Mucosa of descending colon (tissue), 3 donors: ENCODE data around the gene DEXI. TPM values are rescaled to one million over a fixed set of nuclear protein-coding genes. Genes with fewer than 3 reads are reported as not detected.
"Not testable (repeated sequence)": the region's sequence is repeated elsewhere in the genome, so short reads cannot be mapped to it uniquely, and the experiment has no call there.

Experiments used
- ATAC-seq: fragments of 200-7000 bp; cut with Tn5 transposase; one replicate; pipeline ENCODE4 v1.9.1; 2020; ENCODE audit warnings: mild to moderate bottlenecking, moderate library complexity
- DNase-seq, 3 donors: peaks; one replicate each; pipeline ENCODE4 v3.0.0-alpha.2; 2020
- H3K36me3 ChIP-seq: fragments of 200-600 bp; one replicate; pipeline ENCODE4 v1.8.0; 2021; ENCODE audit warnings: low read depth, mild to moderate bottlenecking
- H3K4me1 ChIP-seq: fragments of 200-600 bp; one replicate; pipeline ENCODE4 v1.8.0; 2021; ENCODE audit warnings: low read depth, mild to moderate bottlenecking
- H3K4me3 ChIP-seq: fragments of 200-600 bp; one replicate; pipeline ENCODE4 v1.8.0; 2021; ENCODE audit warnings: mild to moderate bottlenecking
- H3K9me3 ChIP-seq: fragments of 200-600 bp; one replicate; pipeline ENCODE4 v1.8.0; 2021; ENCODE audit warnings: mild to moderate bottlenecking
- CTCF ChIP-seq: fragments of 200-600 bp; IDR thresholded peaks from one replicate; pipeline ENCODE4 v1.8.0; 2022; ENCODE audit warnings: antibody characterized with exemption, mild to moderate bottlenecking
- intact Hi-C, 2 donors: fragments of 100-400 bp; cut with DNase I in 1 of 2; cut with micrococcal nuclease in 1 of 2; formaldehyde crosslinking; loops; one replicate each; pipeline versions ENCODE4 v1.11.0 to v1.11.1; 2022; cut with DNase I, micrococcal nuclease
- total RNA-seq, 3 donors: library from RNA; stranded (reverse); fragmentation: NEBNext Ultra II Directional in 2 of 3; extraction: Animal tissue kit (Norgen Biotek cat#: 25700) in 2 of 3; gene quantifications; one replicate each; pipeline versions ENCODE4 v1.2.1 to v1.2.4, GENCODE V29; 2021 to 2023
- donor health status: DM: no; HTN: no; CAD: no; lungs with moderate emphysema.
- donor health status: DM: no; HTN: no; CAD: no.
- donor health status: DM: no; HTN: yes; CAD: no.

The DEXI gene
- total RNA-seq, 3 donors from 2014 or later = 18.0 to 44.8 (median 26.6) TPM

DNA sequence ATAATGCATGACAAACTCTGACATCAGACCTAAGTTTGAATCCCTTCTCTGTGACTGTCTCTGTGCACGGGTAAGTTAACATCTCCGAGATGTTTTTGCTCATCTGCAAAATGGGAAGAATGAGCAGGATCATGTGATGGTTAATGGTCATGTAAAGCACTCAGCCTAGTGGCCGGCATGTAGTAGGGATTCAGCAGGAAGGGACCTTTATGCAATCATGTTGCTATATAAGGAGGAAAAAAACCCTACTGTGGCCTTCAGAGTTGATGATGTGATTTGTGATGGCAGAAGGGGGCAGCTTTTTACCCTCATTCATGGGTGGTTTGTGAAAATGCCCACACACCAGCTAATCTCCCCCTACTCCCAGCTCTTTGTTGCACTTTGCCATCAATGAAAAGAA, 26.2 kb upstream of the DEXI start:
- DNase-seq = no peak
- H3K36me3 ChIP-seq = no peaks in the 10 kb centered on the region

DNA sequence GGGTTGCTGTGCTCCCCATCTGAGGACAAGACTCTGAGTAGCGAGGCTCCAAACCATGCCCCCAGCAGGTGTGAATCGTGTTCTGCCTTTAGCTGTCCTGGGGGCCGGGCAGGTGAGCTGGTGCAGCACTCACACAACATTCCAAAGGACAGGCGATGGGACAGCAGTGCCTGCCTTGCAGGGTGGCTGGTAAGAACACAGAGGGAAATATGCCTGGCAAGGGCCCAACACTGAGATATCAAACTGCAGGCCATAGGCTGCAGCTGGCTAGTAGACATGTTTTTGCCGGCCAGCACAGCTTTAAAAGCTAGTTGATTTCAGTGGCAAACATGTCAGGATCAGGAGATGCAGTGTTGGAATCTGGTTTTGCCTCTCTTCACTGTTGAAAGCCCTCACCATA, 25.7 kb upstream of the DEXI start:
- Histone ChIP-seq H3K9me3 (no peaks in the 10 kb centered on the region), H3K4me1 (no peaks in the 10 kb centered on the region), H3K36me3 (no peaks in the 10 kb centered on the region), H3K4me3 (no peak overlapping the region)
- intact Hi-C loops = loop anchor here in 1 of 2 donors (5.0 kb wide), 1 partner anchor 389 kb away; no protein-coding TSS in a partner anchor
- DNase-seq (no peak), ATAC-seq (no peak)
- no peak for TF ChIP-seq CTCF

More for the DNA sequence above, 26.2 kb upstream of the DEXI start:
- TF ChIP-seq CTCF = no peak
- intact Hi-C loops = loop anchor here in 1 of 2 donors (5.0 kb wide), 1 partner anchor 389 kb away; no protein-coding TSS in a partner anchor
- Histone ChIP-seq H3K4me1 (no peaks in the 10 kb centered on the region), H3K4me3 (no peak overlapping the region), H3K9me3 (no peaks in the 10 kb centered on the region)
- no peak for ATAC-seq

GRCh38 chr16:10966559-10966958, 24.3 kb upstream of the DEXI start:
- ATAC-seq, H3K9me3 ChIP-seq, H3K36me3 ChIP-seq, DNase-seq, H3K4me3 ChIP-seq, H3K4me1 ChIP-seq: not testable (repeated sequence)
- intact Hi-C loops = loop anchor here in 1 of 2 donors (5.0 kb wide), 1 partner anchor 391 kb away; no protein-coding TSS in a partner anchor

GRCh38 chr16:10966129-10966528, 23.9 kb upstream of the DEXI start:
- Histone ChIP-seq H3K9me3 (no peaks in the 10 kb centered on the region), H3K36me3 (no peaks in the 10 kb centered on the region), H3K4me1 (no peaks in the 10 kb centered on the region), H3K4me3 (no peak overlapping the region)
- ATAC-seq = no peak
- no peak for DNase-seq
- no peak for TF ChIP-seq CTCF
- intact Hi-C loops = loop anchor here in 1 of 2 donors (5.0 kb wide), 1 partner anchor 391 kb away; no protein-coding TSS in a partner anchor

GRCh38 chr16:10965440-10966061, 23.3 kb upstream of the DEXI start:
- intact Hi-C loops = loop anchor here in 1 of 2 donors (5.0 kb wide), 1 partner anchor 392 kb away; no protein-coding TSS in a partner anchor
- no peak for ATAC-seq

More at GRCh38 chr16:10965440-10966061, 23.3 kb upstream of the DEXI start:
- Histone ChIP-seq H3K9me3 (no peaks in the 10 kb centered on the region), H3K4me3 (no peak overlapping the region), H3K36me3 (no peaks in the 10 kb centered on the region), H3K4me1 (no peaks in the 10 kb centered on the region)
- no peak for TF ChIP-seq CTCF
- no peak for DNase-seq
